Neutrophil (primary cell): ENCODE data around the gene IGSF8.

Experiments
- H3K27ac ChIP-seq: fragments of 200-600 bp; sonication (generic); 2 replicates; pipeline ENCODE4 v1.5.1; 2016; ENCODE audit warnings: mild to moderate bottlenecking, moderate library complexity
- H3K27me3 ChIP-seq: fragments of 200-600 bp; sonication (generic); 2 replicates; pipeline ENCODE4 v1.6.0; 2016; ENCODE audit warnings: mild to moderate bottlenecking
- H3K36me3 ChIP-seq: fragments of 200-600 bp; sonication (generic); 2 replicates; pipeline ENCODE4 v1.5.1; 2017
- H3K4me1 ChIP-seq, 2 experiments: fragments of 200-600 bp in 1 of 2; sonication (generic) in 1 of 2; 1 replicate in 1 of 2; 2 replicates in 1 of 2; pipeline versions ENCODE4 v1.5.1 to v1.6.1; 2013 to 2016; ENCODE audit warnings: low read depth in 1 of 2, low read length in 1 of 2, mild to moderate bottlenecking in 1 of 2, moderate library complexity in 1 of 2; ENCODE audit not compliant: control insufficient read depth in 1 of 2, insufficient read depth in 1 of 2
- H3K4me3 ChIP-seq, 2 experiments: fragments of 200-600 bp in 1 of 2; sonication (generic) in 1 of 2; 1 replicate in 1 of 2; 2 replicates in 1 of 2; pipeline ENCODE4 v1.5.1; 2013 to 2016; ENCODE audit warnings: low read depth in 1 of 2, low read length in 1 of 2, mild to moderate bottlenecking in 1 of 2, moderate library complexity in 1 of 2
- H3K9me3 ChIP-seq: fragments of 200-600 bp; sonication (generic); 2 replicates; pipeline ENCODE4 v1.5.1; 2016
- TF ChIP-seq, protein P1 (sequence below): fragments of 200-600 bp; sonication (generic); IDR thresholded peaks from 2 replicates; pipeline ENCODE4 v1.5.1; 2016; ENCODE audit warnings: antibody characterized with exemption

IGSF8 gene

DNA sequence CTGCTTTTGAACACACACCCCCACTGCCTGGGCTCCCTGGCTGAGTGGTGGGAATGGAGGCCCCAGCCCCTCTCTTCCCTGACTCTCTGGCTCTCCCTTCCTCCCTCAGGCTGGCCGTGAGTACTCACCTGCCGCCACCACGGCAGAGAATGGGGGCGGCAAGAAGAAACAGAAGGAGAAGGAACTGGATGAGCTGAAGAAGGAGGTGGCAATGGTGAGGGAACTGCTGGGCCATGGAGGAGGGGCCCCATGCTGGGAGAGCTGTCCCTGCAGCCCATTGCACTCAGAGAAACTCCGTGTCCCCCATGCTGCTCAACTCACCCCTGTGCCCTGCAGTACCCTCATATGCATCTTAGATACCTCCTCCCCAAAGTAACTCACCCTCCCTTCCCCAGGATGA lies 22.4 kb upstream of the IGSF8 start:
- Histone ChIP-seq H3K4me1 (no peaks in the 10 kb centered on the region), H3K27me3 (peaks cover 26% of the 10 kb centered on the region), H3K9me3 (no peaks in the 10 kb centered on the region), H3K4me3 (no peak overlapping the region), H3K27ac (no peak overlapping the region), H3K36me3 (no peaks in the 10 kb centered on the region)
- TF ChIP-seq, protein P1, sequence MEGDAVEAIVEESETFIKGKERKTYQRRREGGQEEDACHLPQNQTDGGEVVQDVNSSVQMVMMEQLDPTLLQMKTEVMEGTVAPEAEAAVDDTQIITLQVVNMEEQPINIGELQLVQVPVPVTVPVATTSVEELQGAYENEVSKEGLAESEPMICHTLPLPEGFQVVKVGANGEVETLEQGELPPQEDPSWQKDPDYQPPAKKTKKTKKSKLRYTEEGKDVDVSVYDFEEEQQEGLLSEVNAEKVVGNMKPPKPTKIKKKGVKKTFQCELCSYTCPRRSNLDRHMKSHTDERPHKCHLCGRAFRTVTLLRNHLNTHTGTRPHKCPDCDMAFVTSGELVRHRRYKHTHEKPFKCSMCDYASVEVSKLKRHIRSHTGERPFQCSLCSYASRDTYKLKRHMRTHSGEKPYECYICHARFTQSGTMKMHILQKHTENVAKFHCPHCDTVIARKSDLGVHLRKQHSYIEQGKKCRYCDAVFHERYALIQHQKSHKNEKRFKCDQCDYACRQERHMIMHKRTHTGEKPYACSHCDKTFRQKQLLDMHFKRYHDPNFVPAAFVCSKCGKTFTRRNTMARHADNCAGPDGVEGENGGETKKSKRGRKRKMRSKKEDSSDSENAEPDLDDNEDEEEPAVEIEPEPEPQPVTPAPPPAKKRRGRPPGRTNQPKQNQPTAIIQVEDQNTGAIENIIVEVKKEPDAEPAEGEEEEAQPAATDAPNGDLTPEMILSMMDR, result no peak

DNA sequence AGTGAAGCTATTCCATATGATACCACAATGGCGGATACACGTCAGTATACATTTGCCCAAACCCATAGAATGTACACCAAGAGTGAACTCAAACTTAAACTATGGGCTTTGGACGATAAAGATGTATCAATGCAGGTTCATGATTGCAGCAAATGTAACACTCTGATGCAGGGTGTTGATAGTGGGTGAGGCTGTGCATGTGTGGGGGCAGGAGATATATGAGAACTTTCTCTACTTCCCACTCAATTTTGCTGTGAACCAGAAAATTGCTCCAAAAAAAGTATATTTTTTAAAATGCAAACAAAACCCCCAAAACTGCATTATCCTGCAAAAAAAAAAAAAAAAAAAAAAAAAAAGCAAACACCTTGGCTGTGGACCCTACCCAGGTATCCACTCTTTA lies 20.5 kb upstream of the IGSF8 start:
- no peak overlapping the region for H3K27ac ChIP-seq
- no peak overlapping the region for H3K4me3 ChIP-seq
- no peaks in the 10 kb centered on the region for H3K9me3 ChIP-seq
- H3K27me3 ChIP-seq, result peaks cover 40% of the 10 kb centered on the region
- no peaks in the 10 kb centered on the region for H3K36me3 ChIP-seq
- no peaks in the 10 kb centered on the region for H3K4me1 ChIP-seq
- TF ChIP-seq, protein P1, result no peak

DNA sequence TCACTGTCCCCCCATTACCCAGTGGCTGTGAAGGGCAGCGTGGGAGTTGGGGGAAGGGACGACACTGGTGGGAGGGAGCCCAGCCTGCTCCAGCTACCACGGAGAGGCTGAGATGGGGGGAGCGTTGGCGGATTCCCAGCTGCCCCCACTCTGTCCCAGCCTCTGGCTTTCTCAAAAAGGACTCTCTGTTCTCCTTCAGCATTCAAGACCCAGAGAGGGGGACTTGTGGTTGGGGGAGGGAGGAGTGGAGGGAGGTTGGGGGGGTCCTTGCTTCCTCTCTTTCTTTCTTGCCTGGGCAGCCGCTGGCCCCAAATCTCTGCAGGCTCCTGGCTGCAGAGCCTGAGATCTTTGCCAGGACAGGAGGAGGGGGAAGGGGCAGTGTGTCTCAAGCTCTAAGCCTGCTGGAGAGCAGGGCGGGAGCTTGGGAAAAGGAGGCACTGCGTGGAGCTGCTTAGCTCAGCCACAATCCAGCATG lies 19.3 kb upstream of the IGSF8 start:
- peaks cover 40% of the 10 kb centered on the region for H3K27me3 ChIP-seq

DNA sequence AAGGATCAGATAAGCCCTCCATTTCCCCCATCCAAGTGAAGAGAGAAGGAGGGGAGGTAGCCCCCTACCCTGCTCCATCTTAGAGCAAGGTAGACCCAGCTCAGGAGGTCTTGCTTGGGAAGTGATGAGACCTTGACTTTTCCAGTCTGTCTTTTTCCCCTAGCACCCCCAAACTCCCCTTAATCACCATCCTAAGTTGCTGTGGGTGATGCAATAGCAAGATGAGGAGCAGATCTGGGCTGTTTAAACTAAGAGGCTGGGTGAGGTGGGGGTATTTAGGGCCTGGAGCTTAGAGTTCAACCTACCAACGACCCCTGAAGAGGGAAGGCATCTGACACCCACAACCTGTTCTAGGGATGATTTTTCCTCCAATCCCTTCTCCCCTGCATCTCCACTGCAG lies 18.9 kb upstream of the IGSF8 start:
- TF ChIP-seq, protein P1, result no peak
- no peaks in the 10 kb centered on the region for H3K36me3 ChIP-seq
- H3K27me3 ChIP-seq, result peaks cover 40% of the 10 kb centered on the region
- no peaks in the 10 kb centered on the region for H3K9me3 ChIP-seq
- no peak overlapping the region for H3K4me3 ChIP-seq
- no peak overlapping the region for H3K27ac ChIP-seq
- H3K4me1 ChIP-seq, result no peaks in the 10 kb centered on the region

More for the DNA sequence above, 19.3 kb upstream of the IGSF8 start:
- TF ChIP-seq, protein P1, result no peak
- H3K9me3 ChIP-seq, result no peaks in the 10 kb centered on the region
- no peaks in the 10 kb centered on the region for H3K4me1 ChIP-seq
- no peaks in the 10 kb centered on the region for H3K36me3 ChIP-seq
- H3K4me3 ChIP-seq, result no peak overlapping the region
- H3K27ac ChIP-seq, result no peak overlapping the region

DNA sequence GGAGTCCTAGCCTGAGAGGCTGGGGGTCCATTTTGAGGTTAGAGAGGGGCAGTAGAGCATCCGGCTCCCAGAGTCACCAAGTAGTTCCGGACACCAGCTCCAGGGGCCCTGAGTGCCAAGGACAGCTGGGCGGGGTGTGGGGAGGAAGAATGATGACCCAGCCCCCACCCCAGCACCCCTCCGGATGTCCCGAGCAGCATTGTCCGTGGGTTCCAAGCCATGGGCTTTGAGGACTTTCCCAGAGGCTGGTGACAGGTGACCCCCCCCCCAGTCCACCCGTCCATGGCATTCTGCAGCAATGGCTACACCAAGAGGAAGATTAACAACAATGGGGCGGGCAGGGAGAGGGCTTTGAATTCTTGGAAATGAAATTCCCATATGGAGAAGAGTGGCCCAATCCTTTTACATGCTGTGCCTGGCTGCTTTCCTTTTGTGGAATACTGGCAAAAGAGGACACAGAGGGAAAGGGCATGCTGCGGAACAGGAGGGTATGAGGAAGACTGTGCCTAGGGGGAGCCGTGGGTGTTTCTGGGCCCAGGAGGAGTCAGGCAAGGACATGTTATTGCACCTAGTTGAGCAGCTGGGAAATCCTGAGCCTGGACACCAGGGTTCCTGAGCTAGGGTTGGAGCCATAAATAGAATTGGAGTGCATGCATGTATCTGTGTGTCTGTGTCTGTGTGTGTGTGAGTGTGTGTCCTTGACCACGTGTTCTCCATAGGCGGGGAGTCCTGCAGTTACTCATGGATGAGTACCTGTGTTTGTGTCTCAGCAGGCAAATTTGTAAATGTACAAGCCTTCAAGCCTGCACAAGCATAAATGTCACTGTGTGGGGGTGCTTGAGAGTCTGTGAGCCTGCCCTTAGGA lies 18.1 kb upstream of the IGSF8 start:
- Histone ChIP-seq H3K9me3 (no peaks in the 10 kb centered on the region), H3K36me3 (no peaks in the 10 kb centered on the region), H3K4me1 (no peaks in the 10 kb centered on the region), H3K27ac (no peak overlapping the region), H3K4me3 (no peak overlapping the region), H3K27me3 (peaks cover 40% of the 10 kb centered on the region)
- TF ChIP-seq, protein P1, result no peak
